ENCODE data around the gene NCOA6. TPM values are rescaled to one million over a fixed set of nuclear protein-coding genes. Genes with fewer than 3 reads are reported as not detected.

NCOA6 gene
- total and polyA plus RNA-seq, 2 of the 4 experiments (the other 2 are of a cell fraction), result 3.6 to 13.1 TPM

- Histone ChIP-seq H2AK5ac (ENCODE audit: low read depth, low read length) (peak overlapping the region; percentile 5; the same call in 1 of the 2 replicates), H3K23ac (ENCODE audit: low read depth, low read length) (no peak overlapping the region), H3K36me3 (ENCODE audit: control insufficient read depth, insufficient read depth, low read length) (peaks cover 23% of the 10 kb centered on the region), H3K4me2 (ENCODE audit: low read depth, low read length) (no peak overlapping the region), H3K18ac (ENCODE audit: low read depth, low read length) (no peak overlapping the region), H3K27ac (ENCODE audit: insufficient read depth, low read length) (peak overlapping the region; percentile 87), H2BK20ac (ENCODE audit: low read depth, low read length) (no peak overlapping the region), H3K4me1 (ENCODE audit: control insufficient read depth, insufficient read depth, low read length) (peaks cover 21% of the 10 kb centered on the region), H3K9me3 (ENCODE audit: control insufficient read depth, insufficient read depth, low read length) (no peaks in the 10 kb centered on the region), H3K4ac (ENCODE audit: low read depth, low read length) (no peak overlapping the region), H3K79me1 (ENCODE audit: low read depth in 1 of 2, low read length in 2 of 2) (peaks cover 16 to 24% of the 10 kb centered on the region in 2 experiments; a peak in 3 of 4 replicates), H2BK120ac (ENCODE audit: low read depth, low read length) (no peak overlapping the region), H3K9me1 (ENCODE audit: insufficient read depth, low read length) (peaks cover 9% of the 10 kb centered on the region), H4K20me1 (ENCODE audit: insufficient read depth, low read length) (peaks cover 6% of the 10 kb centered on the region; the same call in 1 of the 2 replicates), H2AFZ (replicated peaks; ENCODE audit: low read length, poor library complexity) (no peak overlapping the region), H4K91ac (ENCODE audit: insufficient read depth, low read depth, low read length) (no peak overlapping the region), H3K56ac (ENCODE audit: extremely low read depth, insufficient read depth, low read length) (no peak overlapping the region), H2BK5ac (ENCODE audit: low read depth, low read length, poor library complexity, severe bottlenecking) (no peak overlapping the region), H3K9ac (ENCODE audit: low read depth, low read length) (no peak overlapping the region), H3K14ac (replicated peaks; ENCODE audit: low read depth, low read length) (no peak overlapping the region), H4K5ac (ENCODE audit: low read depth, low read length) (no peak overlapping the region), H2BK15ac (ENCODE audit: low read depth, low read length) (no peak overlapping the region), H4K8ac (ENCODE audit: low read depth in 2 of 2, low read length in 2 of 2) (no peak overlapping the region), H2AK9ac (replicated peaks; ENCODE audit: low read depth, low read length, poor library complexity) (no peak overlapping the region), H3K4me3 (ENCODE audit: insufficient read depth, low read depth, low read length) (no peak overlapping the region), H3K27me3 (ENCODE audit: control insufficient read depth, insufficient read depth, low read length) (no peaks in the 10 kb centered on the region)
- DNase-seq (peak; percentile 71), ATAC-seq (ENCODE audit: low read depth) (peak; percentile 78)
- 17% methylated on average over 1 of the region's 2 CpGs; no CpG with 5 or more reads in 1 of the 2 experiments for WGBS, 2 experiments (ENCODE audit: extremely low coverage in 2 of 2, insufficient read length in 1 of 2)
- TF ChIP-seq MXI1 (IDR thresholded peaks at IDR 0.05; ENCODE audit: borderline replicate concordance, low read depth, low read length), result no peak
- TF ChIP-seq CHD1 (IDR thresholded peaks at IDR 0.05; ENCODE audit: low read depth, low read length), result no peak
- TF ChIP-seq USF2 (IDR thresholded peaks at IDR 0.05; ENCODE audit: low read depth, low read length), result no peak
- no peak for TF ChIP-seq CEBPB (IDR thresholded peaks at IDR 0.05; ENCODE audit: low read depth, low read length)
- TF ChIP-seq MAZ (IDR thresholded peaks at IDR 0.05; ENCODE audit: borderline replicate concordance, low read depth, low read length), result no peak
- no peak for TF ChIP-seq ELK1 (IDR thresholded peaks at IDR 0.05; ENCODE audit: borderline replicate concordance, low read depth, low read length)
- no peak for TF ChIP-seq NFE2L2 (IDR thresholded peaks at IDR 0.05; ENCODE audit: low read depth, low read length)
- dilution Hi-C loops (cut with HindIII; ENCODE audit: low sequenced_read_pairs, unreplicated experiment), result no loop called here
- intact Hi-C loops (cut with micrococcal nuclease), result no loop called here
- ChIA-PET CTCF (no interaction called here), POLR2A (ENCODE audit: unreplicated experiment) (no interaction called here)
- in situ Hi-C loops (cut with MboI; ENCODE audit: low sequenced_read_pairs), result no loop called here
- BruUV-seq (replicated peaks), result no TSS peak
Measured at GRCh38 chr20:34750484-34750883, 75.0 kb downstream of the NCOA6 start.
